ENCODE results near the gene DPM2.

The DPM2 gene

DNA sequence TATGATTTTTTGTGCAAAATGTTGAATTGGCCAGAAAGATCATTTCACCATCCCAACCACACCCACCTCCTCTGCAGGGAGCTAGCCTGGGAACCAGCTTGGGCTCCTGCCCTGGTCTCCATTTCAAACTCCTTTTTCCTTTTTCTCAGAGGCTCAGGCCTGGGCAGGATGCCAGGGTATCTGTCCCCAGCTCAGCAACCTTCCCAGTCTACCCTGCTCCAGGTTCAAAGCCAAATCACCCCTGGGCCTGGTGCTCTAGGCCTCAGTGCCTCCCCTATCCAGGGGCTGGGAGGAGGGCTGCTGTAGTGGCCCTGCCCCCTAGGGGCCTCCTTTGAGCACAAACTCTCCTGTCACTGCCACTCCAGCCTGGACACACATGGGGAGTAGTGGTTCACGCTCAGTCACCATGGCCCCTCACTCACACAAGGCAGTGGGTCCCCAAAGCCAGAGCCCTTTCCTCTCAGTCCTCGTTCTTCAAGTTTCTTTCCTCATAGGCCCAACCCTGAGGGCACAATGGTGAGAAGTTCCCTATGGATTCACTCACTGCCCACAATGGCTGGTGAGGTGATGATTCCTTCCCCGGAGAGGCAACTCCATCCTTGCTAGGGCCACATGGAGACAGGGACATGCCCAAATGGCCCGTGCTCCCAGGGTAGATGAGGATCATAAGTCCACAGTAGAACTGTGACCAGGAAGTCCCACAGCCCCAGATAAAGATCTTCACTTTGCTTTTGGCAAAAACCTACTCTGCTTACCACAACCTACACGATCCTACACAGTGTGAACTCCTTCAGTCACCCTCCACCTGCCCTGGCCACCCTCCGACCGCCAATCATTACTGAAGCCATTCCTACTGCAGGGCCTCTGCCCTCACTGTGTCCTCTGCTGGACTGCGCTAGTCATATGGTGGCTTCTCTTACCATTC is 19.2 kb downstream of the DPM2 start:
- DNase-seq (ENCODE audit: low spot score) = no peak

DNA sequence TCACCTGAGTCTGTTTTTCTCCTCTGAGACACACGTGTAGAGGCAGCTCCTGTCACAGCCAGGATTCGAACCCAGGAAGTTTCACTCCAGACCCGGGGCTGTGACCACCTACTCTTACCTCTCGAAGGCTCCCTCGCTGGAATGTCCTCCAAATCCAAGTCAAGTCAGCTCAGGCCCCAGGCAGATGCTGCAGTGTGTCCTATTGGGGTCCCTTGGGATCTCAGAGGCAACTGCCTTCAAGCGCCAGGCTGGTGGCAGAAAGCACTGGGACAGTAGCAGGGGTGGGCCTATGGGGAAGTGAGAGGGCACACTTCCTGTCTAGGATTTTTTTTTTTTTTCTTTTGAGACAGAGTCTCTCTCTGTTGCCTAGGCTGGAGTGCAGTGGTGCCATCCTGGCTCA is 20.1 kb downstream of the DPM2 start:
- no peak for DNase-seq (ENCODE audit: low spot score)

DNA sequence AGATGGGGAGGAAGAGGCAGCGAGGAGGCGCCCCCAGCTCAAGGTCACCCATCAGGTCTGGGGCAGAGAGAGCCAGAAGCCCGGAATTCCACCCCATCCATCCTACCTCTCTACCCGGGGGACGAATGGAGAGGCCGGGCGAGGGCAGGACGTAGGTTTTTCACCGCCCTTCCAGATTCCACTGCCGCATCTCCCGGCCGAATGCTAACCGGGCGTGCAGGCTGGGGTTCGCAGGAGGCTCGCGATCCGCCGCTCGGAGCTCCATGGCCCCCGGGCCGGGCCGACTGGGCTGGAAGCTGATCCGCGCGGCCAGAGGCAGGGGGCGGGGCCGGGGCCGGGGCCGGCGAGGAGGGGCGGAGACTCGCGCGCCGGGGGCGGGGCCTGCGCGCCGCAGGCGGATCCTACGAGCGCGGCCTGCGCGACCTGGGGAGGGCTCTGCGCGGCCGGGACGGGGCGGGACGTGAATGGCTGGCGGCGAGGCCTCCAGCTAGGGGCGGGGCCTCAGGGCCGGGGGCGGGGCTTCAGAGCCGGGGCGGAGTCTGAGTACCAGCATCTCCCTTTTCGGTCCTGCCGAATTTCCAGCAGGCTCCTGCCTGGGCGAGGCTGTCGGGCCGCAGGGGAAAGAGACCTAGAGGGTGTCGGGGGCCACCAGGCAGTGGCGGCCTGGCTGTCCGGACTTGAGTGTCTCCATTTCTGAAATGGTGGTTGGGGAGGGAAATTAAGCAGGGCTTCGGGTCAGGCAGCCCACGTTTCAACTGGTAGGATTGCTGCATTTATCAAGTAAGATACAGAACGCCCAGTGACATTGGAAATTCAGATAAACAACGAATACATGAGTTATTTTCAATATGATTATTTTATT is 20.7 kb downstream of the DPM2 start, which contains the start of gene ST6GALNAC4:
Gene ST6GALNAC4, minus strand, starts transcription at position 322 of the 862 bp plus-strand sequence. CDS start 622 bp downstream, outside the sequence.
- DNase-seq (ENCODE audit: low spot score) = peak; percentile 95

DNA sequence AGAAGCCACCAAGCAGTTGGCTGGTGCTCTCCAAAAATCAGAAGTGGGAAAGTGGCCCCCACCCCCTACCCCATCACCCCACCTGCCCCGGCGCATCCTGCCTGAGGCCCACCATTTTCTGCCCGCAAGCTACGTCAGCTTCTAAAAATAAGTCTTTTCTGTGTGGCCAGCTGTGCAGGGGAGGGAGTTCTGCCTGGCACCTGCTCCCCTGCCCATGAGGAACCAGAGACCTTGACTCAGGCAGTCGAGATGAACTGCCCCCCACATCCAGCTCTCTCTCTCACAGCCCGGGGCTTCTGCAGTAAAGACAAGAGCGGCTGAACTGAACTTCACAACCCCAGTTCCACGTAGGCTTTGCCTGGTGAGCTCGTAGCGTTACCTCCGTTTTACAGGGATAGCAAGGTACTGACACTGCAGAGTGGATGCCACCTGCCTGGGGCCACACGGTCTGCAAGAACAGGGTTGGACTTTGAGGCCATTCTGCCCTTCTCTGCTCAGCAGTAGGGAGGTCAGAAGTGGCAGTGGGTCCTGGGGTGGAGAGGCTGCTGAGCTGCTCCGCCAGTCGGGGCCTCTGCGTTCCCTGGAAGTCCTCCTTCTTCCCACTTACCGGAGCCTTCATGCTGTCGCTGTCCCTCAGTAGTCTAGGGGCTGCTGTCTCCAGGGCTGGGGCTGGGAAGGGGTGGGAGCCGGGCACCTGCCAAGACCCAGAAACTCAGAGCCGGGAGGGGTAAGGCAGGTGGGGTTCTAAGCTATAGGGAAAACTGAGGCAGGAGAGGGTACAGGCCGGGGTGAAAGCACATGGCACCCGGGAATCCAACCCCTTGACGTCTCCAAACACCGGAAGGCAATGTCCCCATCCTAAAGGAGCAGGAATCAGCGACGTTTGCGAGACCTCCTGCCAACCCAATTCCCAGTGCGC is 21.6 kb downstream of the DPM2 start:
- DNase-seq (ENCODE audit: low spot score) = no peak

DNA sequence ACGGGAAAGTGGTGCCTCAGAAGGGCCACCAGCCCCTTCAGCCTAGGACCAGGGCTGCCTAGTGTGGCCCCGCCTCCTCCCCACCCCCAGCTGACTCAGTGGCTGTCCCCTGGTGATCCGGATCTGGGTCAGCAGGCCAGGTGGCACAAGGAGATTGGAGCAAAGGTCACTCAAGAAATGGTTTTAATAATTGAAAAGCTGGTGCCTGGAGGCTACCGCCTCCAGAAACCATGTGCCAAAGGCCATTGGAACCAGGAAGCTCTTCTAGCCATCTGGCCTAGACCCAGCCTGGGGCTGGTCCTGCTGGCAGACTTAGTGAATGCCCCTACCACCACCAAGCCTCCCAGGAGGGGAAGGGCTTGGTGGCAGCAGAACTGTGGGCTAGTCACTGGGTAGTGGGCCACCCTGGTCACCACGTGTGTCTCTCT is 22.3 kb downstream of the DPM2 start:
- DNase-seq (ENCODE audit: low spot score) = no peak

DNA sequence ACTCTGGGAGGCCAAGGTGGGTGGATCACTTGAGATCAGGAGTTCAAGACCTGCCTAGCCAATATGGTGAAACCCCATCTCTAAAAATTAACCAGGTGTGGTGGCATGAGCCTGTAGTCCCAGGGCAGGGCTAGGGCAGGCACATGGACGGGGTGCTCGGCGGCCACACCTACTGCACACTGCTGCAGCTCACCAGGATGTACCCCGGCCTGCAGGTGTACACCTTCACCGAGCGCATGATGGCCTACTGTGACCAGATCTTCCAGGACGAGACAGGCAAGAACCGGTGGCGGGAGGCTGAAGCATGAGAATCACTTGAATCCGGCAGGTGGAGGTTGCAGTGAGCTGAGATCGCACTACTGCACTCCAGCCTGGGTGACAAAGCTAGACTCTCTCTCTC is 24.0 kb downstream of the DPM2 start:
- DNase-seq (ENCODE audit: low spot score) = no peak

DNA sequence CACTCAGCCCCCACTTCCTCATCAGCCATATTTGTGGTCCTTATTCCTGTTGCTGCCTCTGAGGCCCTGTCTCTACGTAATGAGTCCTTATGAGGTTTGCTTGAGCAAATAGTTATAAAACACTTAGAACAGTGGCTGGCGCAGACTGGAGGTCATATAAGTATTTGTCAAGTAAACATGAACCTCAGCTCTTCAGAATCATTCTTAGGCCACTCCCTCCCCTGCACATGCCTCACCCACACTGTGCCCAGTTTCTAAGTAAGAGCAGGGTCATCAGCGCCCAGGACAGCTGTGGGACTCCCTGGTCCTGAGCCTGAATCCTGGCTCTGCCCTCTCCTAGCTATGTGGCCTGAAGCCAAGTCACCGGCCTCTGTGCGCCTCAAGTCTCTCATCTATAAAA is 24.8 kb downstream of the DPM2 start:
- no peak for DNase-seq (ENCODE audit: low spot score)

DNA sequence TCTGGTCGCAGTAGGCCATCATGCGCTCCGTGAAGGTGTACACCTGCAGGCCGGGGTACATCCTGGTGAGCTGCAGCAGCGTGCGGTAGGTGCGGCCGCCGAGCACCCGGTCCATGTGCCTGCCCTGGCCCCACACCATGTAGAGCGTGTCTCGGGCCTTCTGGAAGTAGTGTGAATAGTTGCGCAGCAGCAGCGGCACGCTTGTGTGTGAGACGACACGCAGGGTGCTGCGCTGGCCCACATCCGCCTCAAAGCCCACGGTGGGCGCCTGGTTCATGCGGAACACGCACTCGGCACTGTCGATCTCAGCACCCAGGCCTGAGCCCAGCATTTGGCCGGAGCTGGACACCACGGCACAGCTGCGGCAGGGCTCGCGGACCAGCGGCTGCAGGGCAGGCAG is 25.4 kb downstream of the DPM2 start:
- no peak for DNase-seq (ENCODE audit: low spot score)

DNA sequence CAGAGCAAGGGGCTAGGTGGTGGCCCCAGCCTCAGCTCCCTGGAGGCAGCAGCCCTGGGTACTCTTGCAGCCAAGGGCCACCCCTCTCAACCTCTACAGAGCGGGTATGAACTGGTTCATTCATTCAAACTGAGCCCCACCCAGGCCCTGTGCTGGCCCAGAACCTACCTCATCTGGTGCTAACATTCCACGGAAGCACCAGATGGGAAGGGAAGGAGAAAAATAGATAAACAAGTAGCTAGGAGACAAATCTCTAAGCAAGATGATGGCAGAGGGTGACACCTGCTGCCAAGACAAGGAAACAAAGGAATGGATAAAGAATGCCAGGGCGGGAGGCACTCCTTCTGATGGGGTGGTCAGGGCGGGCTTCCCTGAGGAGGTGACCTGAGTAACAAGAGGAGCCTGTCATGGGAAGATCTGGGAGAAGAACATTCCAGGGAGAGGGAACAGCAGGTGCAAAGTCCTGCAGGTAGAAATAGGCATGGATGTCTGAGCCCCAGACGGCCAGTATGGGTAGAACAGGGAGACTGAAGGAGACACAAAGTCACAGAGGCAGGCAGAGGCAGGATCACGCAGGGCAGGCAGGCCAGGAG is 26.9 kb downstream of the DPM2 start:
- no peak for DNase-seq (ENCODE audit: low spot score)

DNA sequence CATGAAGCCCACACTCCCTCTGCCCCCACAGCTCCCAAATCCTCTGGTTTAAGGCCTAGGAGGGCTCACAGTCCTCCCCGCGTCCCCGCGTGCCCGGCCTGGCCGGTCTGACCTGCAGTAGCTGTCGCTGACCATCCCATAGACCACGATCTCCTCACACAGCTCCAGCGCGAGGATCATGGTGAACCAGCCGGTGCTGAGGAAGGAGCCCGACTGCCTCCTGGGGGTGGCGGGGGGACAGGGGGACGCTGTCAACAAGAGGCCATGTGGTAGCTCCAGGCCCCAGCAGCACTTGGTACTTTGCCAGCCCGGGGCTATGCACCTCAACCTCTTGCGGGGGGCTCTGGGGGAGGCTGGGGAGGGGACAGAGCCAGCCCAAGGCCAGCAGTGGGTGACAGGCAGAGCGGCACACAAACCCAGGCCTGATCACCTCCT is 27.8 kb downstream of the DPM2 start:
- no peak for DNase-seq (ENCODE audit: low spot score)

DNA sequence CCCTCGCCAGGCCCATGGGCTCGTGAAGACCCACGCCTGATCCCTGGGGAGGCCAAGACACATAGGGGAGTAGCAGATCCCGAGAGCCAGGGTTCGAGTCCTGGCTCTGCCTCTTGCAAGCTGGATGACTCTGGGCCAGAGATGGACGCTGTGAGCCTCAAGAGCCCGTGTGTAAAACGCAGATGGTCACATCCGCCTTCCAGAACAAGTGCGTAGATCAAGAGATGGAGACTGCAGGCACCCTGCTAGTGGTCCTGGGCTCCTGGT is 29.1 kb downstream of the DPM2 start:
- DNase-seq (ENCODE audit: low spot score) = no peak

DNA sequence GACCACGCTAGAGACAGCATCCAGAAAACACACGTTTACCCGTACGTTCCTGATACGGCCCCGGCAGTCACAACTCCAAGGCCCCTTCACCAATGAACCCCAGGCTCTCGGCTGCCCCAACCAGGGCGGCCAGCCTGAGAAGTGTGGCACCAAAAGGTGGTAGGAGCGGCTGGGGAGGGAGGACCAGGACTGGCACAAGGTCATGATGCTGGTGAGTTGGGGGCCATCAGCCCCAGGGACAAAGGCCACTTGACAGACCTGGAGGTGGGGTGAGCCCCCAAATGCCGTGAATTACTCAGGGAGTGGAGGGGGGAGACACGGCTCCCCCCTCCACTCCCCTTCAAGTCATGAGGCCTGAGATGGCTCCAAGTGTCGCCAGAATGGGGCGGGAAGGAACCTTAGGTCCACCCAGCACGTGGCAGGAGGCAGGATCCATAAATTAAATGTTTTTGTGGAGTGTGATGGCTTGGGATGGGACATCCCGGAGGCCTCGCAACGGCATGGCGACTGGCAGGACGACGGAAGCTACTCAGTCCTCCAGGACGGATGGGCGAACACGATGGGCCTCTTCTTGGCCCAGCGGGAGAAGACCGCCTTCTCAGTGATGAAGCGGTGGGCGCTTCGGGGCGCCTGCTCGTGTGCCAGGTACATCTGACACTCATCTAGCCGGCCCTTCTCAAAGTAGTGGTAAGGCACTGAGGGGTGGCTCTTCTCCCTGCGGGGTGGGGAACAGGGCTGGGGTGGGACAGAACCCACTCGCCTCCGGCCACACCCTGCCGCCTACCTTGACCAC is 29.6 kb downstream of the DPM2 start:
- no peak for DNase-seq (ENCODE audit: low spot score)

DNA sequence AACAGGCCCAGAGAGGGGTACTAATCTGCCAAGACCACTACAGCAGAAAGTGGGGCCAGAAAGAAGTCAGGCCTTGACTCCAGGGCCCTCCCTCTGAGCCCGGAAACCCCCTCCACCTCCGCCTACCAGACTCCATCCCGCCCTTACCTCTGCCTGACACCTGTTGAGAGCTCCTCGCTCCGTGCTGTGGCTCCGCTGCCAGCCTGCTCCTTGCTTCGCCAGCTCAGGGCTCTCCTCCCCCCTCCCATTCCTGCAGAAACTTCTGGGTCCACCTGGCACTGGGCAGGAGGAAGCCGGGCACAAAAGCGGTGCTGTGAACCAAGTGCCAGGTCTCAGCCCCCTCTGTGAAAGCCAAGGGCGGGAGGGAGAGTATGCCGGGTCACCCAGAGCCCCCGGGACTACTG is 31.9 kb downstream of the DPM2 start:
- DNase-seq (ENCODE audit: low spot score) = no peak

DNA sequence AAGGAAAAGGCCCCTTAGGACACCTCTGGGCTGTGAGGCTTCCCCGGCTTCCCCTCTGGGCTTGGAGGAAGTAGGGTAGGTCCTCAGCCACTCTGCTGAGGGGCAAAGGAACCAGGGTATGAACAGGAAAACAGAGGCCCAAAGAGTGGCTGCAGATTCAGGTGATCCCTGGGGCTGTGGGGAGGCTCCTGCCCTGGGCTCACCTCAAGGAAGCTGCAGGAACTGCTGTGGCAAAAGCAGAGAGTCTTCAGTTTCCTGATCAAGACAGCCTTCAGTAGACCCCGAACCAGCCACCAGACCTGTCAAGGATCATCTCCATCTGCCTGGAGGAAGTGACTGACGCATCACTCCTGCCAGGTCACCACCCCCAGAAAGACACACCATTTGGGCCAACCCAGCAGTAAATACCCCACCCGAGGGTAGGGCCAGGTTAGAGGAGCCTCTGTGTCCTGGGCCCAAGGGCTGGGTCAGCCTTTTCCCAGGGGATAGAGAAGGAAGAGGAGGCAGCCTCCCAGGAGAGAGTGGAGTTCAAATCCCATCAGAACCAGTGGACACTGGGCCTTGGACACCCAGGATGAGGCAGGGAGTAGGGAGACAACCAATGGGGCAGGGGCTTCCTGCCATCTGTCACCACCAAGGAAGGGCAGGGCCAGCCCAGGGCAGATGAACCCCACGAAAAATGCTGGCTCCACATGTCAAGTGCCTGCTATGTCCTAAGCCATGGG is 32.5 kb downstream of the DPM2 start:
- no peak for DNase-seq (ENCODE audit: low spot score)

DNA sequence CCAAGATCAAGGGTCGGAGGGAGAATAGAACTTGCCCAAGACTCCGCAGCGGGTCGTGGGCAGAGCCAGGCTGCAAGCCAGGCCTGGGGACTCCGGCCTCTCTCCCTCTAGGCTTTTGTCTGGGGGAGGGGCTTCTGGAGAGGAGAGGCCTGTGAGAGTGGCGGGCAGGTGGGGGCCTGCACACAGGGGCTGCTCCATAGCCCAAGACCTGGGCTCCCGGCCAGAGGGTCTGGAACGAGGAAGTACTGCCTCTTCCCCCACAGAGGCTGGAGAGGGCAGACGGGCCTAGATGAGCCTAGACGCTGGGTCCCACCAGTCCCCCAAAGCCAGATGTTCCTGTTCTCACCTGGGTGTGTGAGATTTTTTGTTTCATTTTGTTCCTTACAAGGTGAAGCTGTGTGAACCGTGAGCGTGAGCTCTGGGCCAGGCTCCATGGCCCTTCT is 33.1 kb downstream of the DPM2 start:
- no peak for DNase-seq (ENCODE audit: low spot score)

DNA sequence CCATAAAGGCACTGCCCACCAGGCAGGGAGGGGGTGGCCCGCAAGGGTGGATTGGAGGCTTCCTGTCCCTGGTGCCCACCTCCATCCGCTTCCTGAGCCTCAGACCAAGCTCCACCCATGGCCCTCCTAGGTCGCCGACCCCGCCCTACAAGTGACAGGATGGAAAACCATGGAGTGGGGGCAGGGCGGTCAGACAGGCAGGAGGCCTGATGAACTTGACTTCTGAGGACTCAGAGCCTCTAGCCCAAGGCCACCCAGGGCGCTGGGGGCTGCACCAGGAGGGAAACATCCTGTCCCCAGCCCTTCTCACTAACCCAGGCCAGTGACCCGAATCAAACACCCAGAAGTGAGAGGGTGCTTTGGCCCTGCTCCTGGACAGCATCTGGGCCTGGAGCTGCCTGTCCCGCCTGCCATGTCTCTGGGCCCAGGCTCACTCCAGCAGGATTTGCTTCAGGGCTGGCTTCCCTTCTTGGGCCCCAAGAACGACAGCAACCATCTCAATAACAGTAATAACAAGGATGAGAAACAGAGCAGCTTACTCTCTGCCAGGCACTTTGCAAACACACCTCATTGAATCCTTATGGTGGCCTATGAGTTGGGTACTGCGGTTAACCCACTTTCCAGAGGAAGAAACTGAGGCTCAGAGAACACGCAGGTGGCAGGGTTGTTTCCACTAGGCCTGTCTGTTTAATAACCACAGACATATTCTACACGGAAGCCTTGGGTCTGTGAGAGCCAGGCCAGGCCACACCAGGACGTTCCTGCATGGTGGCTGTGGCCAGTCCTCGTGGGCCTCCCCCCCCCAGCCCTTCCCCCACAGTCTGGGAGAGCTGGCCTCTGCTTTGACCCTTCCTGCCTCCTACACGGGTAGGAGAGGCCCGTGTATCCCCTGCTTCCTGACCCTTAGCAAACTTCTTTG is 33.8 kb downstream of the DPM2 start:
- DNase-seq (ENCODE audit: low spot score) = no peak

DNA sequence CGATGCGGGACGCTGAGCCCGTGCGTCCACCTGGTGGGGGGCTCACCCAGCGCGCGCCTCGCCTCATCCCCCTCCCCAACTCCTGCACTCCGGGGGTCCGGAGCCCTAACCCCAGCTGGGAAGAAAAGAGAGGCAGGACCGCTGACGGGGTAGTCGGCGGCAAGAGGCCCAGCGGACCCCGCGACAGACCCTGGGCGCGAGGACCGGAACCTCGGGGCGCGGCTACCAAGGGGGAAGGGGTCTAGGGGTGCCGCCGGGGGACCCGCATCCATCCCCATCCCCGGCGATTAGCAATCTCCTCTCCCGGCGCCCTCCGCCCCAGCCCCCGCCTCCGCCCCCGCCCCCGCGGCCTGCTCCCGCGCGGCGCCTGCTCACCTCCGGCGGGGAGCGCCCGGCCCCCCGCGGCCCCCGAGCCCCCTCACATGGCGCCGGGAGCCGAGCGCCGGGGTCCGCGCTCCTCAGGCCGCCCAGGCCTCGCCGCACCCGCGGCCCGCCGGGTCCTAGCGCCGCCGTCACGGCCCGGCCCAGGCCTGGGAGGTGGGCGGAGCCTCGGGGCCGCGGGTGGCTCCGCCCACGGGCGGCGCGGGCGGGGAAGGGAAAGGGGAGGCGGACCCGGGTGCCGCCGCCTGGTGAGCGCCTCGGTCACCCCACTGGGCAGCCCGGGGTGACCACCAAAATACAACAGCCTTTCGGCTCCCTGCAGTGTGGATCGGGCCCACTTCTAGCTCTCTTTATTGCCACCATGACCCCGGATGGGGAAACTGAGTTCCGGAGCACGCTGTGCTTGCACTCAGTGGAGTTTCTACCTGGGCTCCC is 38.3 kb downstream of the DPM2 start, which contains the start of gene ST6GALNAC6:
Gene ST6GALNAC6, minus strand, starts transcription at position 476 of the 816 bp plus-strand sequence. CDS start 1,622 bp downstream, outside the sequence.
- DNase-seq (ENCODE audit: low spot score) = peak; percentile 85

Data from HuH-7.5 (cell line).